Measurements from ENCODE around the gene ECT2.

ECT2 gene

GRCh38 chr3:172739462-172739861 lies 11.1 kb upstream of the ECT2 start:
- ChIA-PET POLR2A (no interaction called here), CTCF (interaction anchor here (1.0 kb wide), 1 partner anchor 14 kb away, joined by 3 read pairs; no protein-coding TSS in a partner anchor)
- no peak for DNase-seq
- H3K4me1 ChIP-seq (ENCODE audit: control extremely low read depth in 1 of 4, control insufficient read depth in 4 of 4, insufficient read depth in 4 of 4, low read length in 3 of 4): no peaks in the 10 kb centered on the region
- H3K4me3 ChIP-seq (ENCODE audit: control insufficient read depth in 1 of 7, extremely low read depth in 1 of 7, insufficient read depth in 4 of 7, low read depth in 2 of 7, low read length in 6 of 7): no peak overlapping the region
- no peak overlapping the region for H3K27ac ChIP-seq (ENCODE audit: insufficient read depth in 1 of 2, low read depth in 1 of 2, low read length in 2 of 2, poor library complexity in 1 of 2, severe bottlenecking in 2 of 2)
- H3K36me3 ChIP-seq (ENCODE audit: control insufficient read depth in 4 of 4, insufficient read depth in 4 of 4, low read length in 3 of 4): no peaks in the 10 kb centered on the region
- no peaks in the 10 kb centered on the region for H3K27me3 ChIP-seq (replicated peaks in 2 of 5; ENCODE audit: control insufficient read depth in 4 of 5, insufficient read depth in 5 of 5, low read length in 4 of 5)
- WGBS (ENCODE audit: insufficient coverage): 86% methylated on average over 1 of the region's 1 CpG
- H3K9me3 ChIP-seq (ENCODE audit: control extremely low read depth in 1 of 5, control insufficient read depth in 4 of 5, insufficient read depth in 2 of 5, low read depth in 1 of 5, low read length in 4 of 5): peaks cover 0 to 2% (median 0%) of the 10 kb centered on the region in 5 experiments

DNA sequence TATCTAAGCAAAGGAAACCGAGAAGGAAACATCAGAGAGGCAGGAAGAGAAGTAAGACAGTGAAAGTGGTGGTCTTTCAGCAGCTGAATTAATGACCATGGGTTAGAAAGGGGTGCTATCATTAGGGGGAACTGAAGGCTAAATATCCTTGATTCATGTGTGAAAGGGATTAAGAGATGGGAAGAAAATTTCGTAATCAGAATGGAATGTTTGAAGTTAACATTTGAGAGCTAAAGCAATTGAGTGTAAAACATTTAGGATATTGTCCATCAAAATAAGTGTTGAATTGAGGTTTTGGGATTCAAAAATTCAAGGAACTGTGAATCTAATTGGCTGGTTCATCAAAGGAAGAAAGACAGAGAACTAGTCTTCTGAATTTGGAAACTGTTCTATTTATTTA lies 4.1 kb upstream of the ECT2 start:
- POLR2A ChIA-PET: no interaction called here
- no peaks in the 10 kb centered on the region for H3K9me3 ChIP-seq (ENCODE audit: control extremely low read depth in 1 of 5, control insufficient read depth in 4 of 5, insufficient read depth in 2 of 5, low read depth in 1 of 5, low read length in 4 of 5)
- H3K27ac ChIP-seq (ENCODE audit: insufficient read depth in 1 of 2, low read depth in 1 of 2, low read length in 2 of 2, poor library complexity in 1 of 2, severe bottlenecking in 2 of 2): no peak overlapping the region
- 89% methylated on average over 2 of the region's 2 CpGs for WGBS (ENCODE audit: insufficient coverage)
- H3K4me3 ChIP-seq (ENCODE audit: control insufficient read depth in 1 of 7, extremely low read depth in 1 of 7, insufficient read depth in 4 of 7, low read depth in 2 of 7, low read length in 6 of 7): no peak overlapping the region
- DNase-seq: no peak
- no peaks in the 10 kb centered on the region for H3K27me3 ChIP-seq (replicated peaks in 2 of 5; ENCODE audit: control insufficient read depth in 4 of 5, insufficient read depth in 5 of 5, low read length in 4 of 5)
- CTCF ChIA-PET: no interaction called here
- no peaks in the 10 kb centered on the region for H3K36me3 ChIP-seq (ENCODE audit: control insufficient read depth in 4 of 4, insufficient read depth in 4 of 4, low read length in 3 of 4)
- peaks cover 3 to 14% (median 10%) of the 10 kb centered on the region in 4 experiments for H3K4me1 ChIP-seq (ENCODE audit: control extremely low read depth in 1 of 4, control insufficient read depth in 4 of 4, insufficient read depth in 4 of 4, low read length in 3 of 4)

GRCh38 chr3:172749230-172749965 lies 1.1 kb upstream of the ECT2 start:
- Histone ChIP-seq H3K4me1 (ENCODE audit: control extremely low read depth in 1 of 4, control insufficient read depth in 4 of 4, insufficient read depth in 4 of 4, low read length in 3 of 4) (peaks cover 5 to 26% (median 18%) of the 10 kb centered on the region in 4 experiments), H3K4me3 (ENCODE audit: control insufficient read depth in 1 of 7, extremely low read depth in 1 of 7, insufficient read depth in 4 of 7, low read depth in 2 of 7, low read length in 6 of 7) (peak overlapping the region in 6 of 7 experiments; percentile 88 to 97 (median 94)), H3K27me3 (replicated peaks in 2 of 5; ENCODE audit: control insufficient read depth in 4 of 5, insufficient read depth in 5 of 5, low read length in 4 of 5) (no peaks in the 10 kb centered on the region), H3K27ac (ENCODE audit: insufficient read depth in 1 of 2, low read depth in 1 of 2, low read length in 2 of 2, poor library complexity in 1 of 2, severe bottlenecking in 2 of 2) (peak overlapping the region in 1 of 2 experiments; percentile 94), H3K36me3 (ENCODE audit: control insufficient read depth in 4 of 4, insufficient read depth in 4 of 4, low read length in 3 of 4) (no peaks in the 10 kb centered on the region), H3K9me3 (ENCODE audit: control extremely low read depth in 1 of 5, control insufficient read depth in 4 of 5, insufficient read depth in 2 of 5, low read depth in 1 of 5, low read length in 4 of 5) (no peaks in the 10 kb centered on the region)
- no peak for DNase-seq
- ChIA-PET CTCF (interaction anchor here (0.7 to 2.0 kb wide), 7 partner anchors 8 to 77 kb away, joined by 3 to 7 read pairs (median 4); partner anchors contain the start of gene NCEH1), POLR2A (no interaction called here)
- WGBS (ENCODE audit: insufficient coverage): 78% methylated on average over 5 of the region's 8 CpGs

- POLR2A ChIA-PET: no interaction called here
- 0% methylated on average over 2 of the region's 9 CpGs for WGBS (ENCODE audit: insufficient coverage)
- no peaks in the 10 kb centered on the region for H3K9me3 ChIP-seq (ENCODE audit: control extremely low read depth in 1 of 5, control insufficient read depth in 4 of 5, insufficient read depth in 2 of 5, low read depth in 1 of 5, low read length in 4 of 5)
- CTCF ChIA-PET: interaction anchor here (0.7 to 1.7 kb wide), 6 partner anchors 8 to 78 kb away, joined by 3 to 7 read pairs (median 5); partner anchors contain the start of gene NCEH1
- H3K4me1 ChIP-seq (ENCODE audit: control extremely low read depth in 1 of 4, control insufficient read depth in 4 of 4, insufficient read depth in 4 of 4, low read length in 3 of 4): peaks cover 5 to 26% (median 18%) of the 10 kb centered on the region in 4 experiments
- H3K27me3 ChIP-seq (replicated peaks in 2 of 5; ENCODE audit: control insufficient read depth in 4 of 5, insufficient read depth in 5 of 5, low read length in 4 of 5): no peaks in the 10 kb centered on the region
- no peak for DNase-seq
- peak overlapping the region in 6 of 7 experiments; percentile 88 to 97 (median 94) for H3K4me3 ChIP-seq (ENCODE audit: control insufficient read depth in 1 of 7, extremely low read depth in 1 of 7, insufficient read depth in 4 of 7, low read depth in 2 of 7, low read length in 6 of 7)
- H3K36me3 ChIP-seq (ENCODE audit: control insufficient read depth in 4 of 4, insufficient read depth in 4 of 4, low read length in 3 of 4): no peaks in the 10 kb centered on the region
- peak overlapping the region; percentile 85 to 94 for H3K27ac ChIP-seq (ENCODE audit: insufficient read depth in 1 of 2, low read depth in 1 of 2, low read length in 2 of 2, poor library complexity in 1 of 2, severe bottlenecking in 2 of 2)
Measured at GRCh38 chr3:172750069-172750367, 508 bp upstream of the ECT2 start.

- ChIA-PET CTCF (interaction anchor here (0.6 to 1.7 kb wide), 3 partner anchors 10 to 78 kb away, joined by 3 to 6 read pairs (median 4); no protein-coding TSS in a partner anchor), POLR2A (no interaction called here)
- H3K36me3 ChIP-seq (ENCODE audit: control insufficient read depth in 4 of 4, insufficient read depth in 4 of 4, low read length in 3 of 4): peaks cover 0 to 6% (median 3%) of the 10 kb centered on the region in 4 experiments
- peak overlapping the region; percentile 88 to 97 (median 95) for H3K4me3 ChIP-seq (ENCODE audit: control insufficient read depth in 1 of 7, extremely low read depth in 1 of 7, insufficient read depth in 4 of 7, low read depth in 2 of 7, low read length in 6 of 7)
- DNase-seq: peak in 2 of 3 donors; percentile 80 to 83
- no peaks in the 10 kb centered on the region for H3K27me3 ChIP-seq (replicated peaks in 2 of 5; ENCODE audit: control insufficient read depth in 4 of 5, insufficient read depth in 5 of 5, low read length in 4 of 5)
- H3K9me3 ChIP-seq (ENCODE audit: control extremely low read depth in 1 of 5, control insufficient read depth in 4 of 5, insufficient read depth in 2 of 5, low read depth in 1 of 5, low read length in 4 of 5): no peaks in the 10 kb centered on the region
- peaks cover 5 to 26% (median 18%) of the 10 kb centered on the region in 4 experiments for H3K4me1 ChIP-seq (ENCODE audit: control extremely low read depth in 1 of 4, control insufficient read depth in 4 of 4, insufficient read depth in 4 of 4, low read length in 3 of 4)
- 0% methylated on average over 7 of the region's 14 CpGs for WGBS (ENCODE audit: insufficient coverage)
- peak overlapping the region; percentile 73 to 94 for H3K27ac ChIP-seq (ENCODE audit: insufficient read depth in 1 of 2, low read depth in 1 of 2, low read length in 2 of 2, poor library complexity in 1 of 2, severe bottlenecking in 2 of 2)
Measured at GRCh38 chr3:172751175-172751704, 714 bp downstream of the ECT2 start.

- no CpG with 5 or more reads among the region's 1 CpG for WGBS (ENCODE audit: insufficient coverage)
- ChIA-PET POLR2A (no interaction called here), CTCF (no interaction called here)
Measured at GRCh38 chr3:172752651-172753050, 2.1 kb downstream of the ECT2 start.

GRCh38 chr3:172753125-172753524 lies 2.6 kb downstream of the ECT2 start:
- H3K27ac ChIP-seq (ENCODE audit: insufficient read depth in 1 of 2, low read depth in 1 of 2, low read length in 2 of 2, poor library complexity in 1 of 2, severe bottlenecking in 2 of 2): no peak overlapping the region
- H3K9me3 ChIP-seq (ENCODE audit: control extremely low read depth in 1 of 5, control insufficient read depth in 4 of 5, insufficient read depth in 2 of 5, low read depth in 1 of 5, low read length in 4 of 5): no peaks in the 10 kb centered on the region
- H3K4me1 ChIP-seq (ENCODE audit: control extremely low read depth in 1 of 4, control insufficient read depth in 4 of 4, insufficient read depth in 4 of 4, low read length in 3 of 4): peaks cover 5 to 26% (median 18%) of the 10 kb centered on the region in 4 experiments
- no peaks in the 10 kb centered on the region for H3K27me3 ChIP-seq (replicated peaks in 2 of 5; ENCODE audit: control insufficient read depth in 4 of 5, insufficient read depth in 5 of 5, low read length in 4 of 5)
- no peak for DNase-seq
- ChIA-PET CTCF (interaction anchor here (1.7 kb wide), 1 partner anchor 15 kb away, joined by 4 read pairs; no protein-coding TSS in a partner anchor), POLR2A (no interaction called here)
- H3K36me3 ChIP-seq (ENCODE audit: control insufficient read depth in 4 of 4, insufficient read depth in 4 of 4, low read length in 3 of 4): peaks cover 0 to 20% (median 6%) of the 10 kb centered on the region in 4 experiments
- H3K4me3 ChIP-seq (ENCODE audit: control insufficient read depth in 1 of 7, extremely low read depth in 1 of 7, insufficient read depth in 4 of 7, low read depth in 2 of 7, low read length in 6 of 7): peak overlapping the region in 1 of 7 experiments; percentile 7
- no CpG with 5 or more reads among the region's 1 CpG for WGBS (ENCODE audit: insufficient coverage)

More at GRCh38 chr3:172752651-172753050, 2.1 kb downstream of the ECT2 start:
- Histone ChIP-seq H3K36me3 (ENCODE audit: control insufficient read depth in 4 of 4, insufficient read depth in 4 of 4, low read length in 3 of 4) (peaks cover 0 to 17% (median 6%) of the 10 kb centered on the region in 4 experiments), H3K27ac (ENCODE audit: insufficient read depth in 1 of 2, low read depth in 1 of 2, low read length in 2 of 2, poor library complexity in 1 of 2, severe bottlenecking in 2 of 2) (no peak overlapping the region), H3K9me3 (ENCODE audit: control extremely low read depth in 1 of 5, control insufficient read depth in 4 of 5, insufficient read depth in 2 of 5, low read depth in 1 of 5, low read length in 4 of 5) (no peaks in the 10 kb centered on the region), H3K4me3 (ENCODE audit: control insufficient read depth in 1 of 7, extremely low read depth in 1 of 7, insufficient read depth in 4 of 7, low read depth in 2 of 7, low read length in 6 of 7) (peak overlapping the region in 1 of 7 experiments; percentile 34), H3K4me1 (ENCODE audit: control extremely low read depth in 1 of 4, control insufficient read depth in 4 of 4, insufficient read depth in 4 of 4, low read length in 3 of 4) (peaks cover 5 to 26% (median 18%) of the 10 kb centered on the region in 4 experiments), H3K27me3 (replicated peaks in 2 of 5; ENCODE audit: control insufficient read depth in 4 of 5, insufficient read depth in 5 of 5, low read length in 4 of 5) (no peaks in the 10 kb centered on the region)
- DNase-seq: no peak
